ENCODE results near the gene PHF5A.
"Not testable (repeated sequence)": the region's sequence is repeated elsewhere in the genome, so short reads cannot be mapped to it uniquely, and the experiment has no call there.

Gene PHF5A

DNA sequence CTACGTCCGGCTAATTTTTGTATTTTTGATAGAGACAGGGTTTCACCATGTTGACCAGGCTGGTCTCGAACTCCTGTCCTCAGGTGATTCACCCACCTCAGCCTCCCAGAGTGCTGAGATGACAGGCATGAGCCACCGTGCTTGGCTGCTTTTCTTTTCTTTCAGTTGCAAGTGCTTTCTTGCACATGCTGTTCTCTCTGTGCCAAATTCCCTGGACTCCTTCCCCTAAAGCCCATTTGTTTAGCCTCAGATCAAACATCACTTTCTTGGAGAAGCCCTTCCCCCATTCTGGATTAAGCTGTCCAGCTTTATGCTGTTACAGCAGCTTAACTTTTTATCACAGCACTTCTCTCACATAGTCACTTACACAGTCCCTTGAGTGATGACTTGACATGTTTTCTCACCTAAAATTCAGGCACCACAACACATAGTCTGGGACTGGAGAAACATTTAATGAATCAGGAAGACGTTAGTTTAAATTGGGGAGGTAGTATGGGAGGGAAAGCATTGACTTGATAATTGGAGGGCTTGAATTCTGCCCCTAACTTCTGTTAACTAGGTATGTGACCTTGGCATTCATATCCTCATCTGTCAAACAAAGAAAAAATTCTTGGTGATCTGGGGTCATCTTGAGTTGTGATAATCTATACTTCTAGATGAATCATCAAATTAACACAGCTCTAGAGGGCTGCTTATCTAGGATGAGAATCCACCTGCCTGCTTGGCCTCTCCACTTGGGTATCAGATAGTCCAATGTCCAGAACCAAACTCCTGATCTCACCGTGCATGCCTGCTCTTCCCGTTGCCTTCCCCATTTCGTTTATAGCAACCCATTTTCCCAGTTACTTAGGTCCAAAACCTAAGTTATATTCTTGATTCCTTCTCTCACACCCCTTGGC, 18.8 kb upstream of the PHF5A start:
- DNase-seq (ENCODE audit: low read depth) = no peak

DNA sequence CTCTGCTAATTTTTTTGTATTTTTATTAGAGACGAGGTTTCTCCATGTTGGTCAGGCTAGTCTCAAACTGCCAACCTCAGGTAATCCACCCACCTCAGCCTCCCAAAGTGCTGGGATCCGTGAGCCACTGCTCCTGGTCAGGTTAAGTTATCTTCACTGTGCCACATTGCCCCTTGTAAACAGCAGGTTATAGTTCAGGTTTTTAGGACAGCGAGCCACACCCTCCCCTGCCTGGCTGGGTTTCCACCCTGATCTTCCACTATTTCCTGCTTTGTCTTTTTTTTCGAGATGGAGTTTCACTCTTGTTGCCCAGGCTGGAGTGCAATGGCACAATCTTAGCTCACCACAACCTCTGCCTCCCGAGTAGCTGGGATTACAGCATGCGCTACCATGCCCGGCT, 16.5 kb upstream of the PHF5A start:
- no peak for DNase-seq (ENCODE audit: low read depth)

DNA sequence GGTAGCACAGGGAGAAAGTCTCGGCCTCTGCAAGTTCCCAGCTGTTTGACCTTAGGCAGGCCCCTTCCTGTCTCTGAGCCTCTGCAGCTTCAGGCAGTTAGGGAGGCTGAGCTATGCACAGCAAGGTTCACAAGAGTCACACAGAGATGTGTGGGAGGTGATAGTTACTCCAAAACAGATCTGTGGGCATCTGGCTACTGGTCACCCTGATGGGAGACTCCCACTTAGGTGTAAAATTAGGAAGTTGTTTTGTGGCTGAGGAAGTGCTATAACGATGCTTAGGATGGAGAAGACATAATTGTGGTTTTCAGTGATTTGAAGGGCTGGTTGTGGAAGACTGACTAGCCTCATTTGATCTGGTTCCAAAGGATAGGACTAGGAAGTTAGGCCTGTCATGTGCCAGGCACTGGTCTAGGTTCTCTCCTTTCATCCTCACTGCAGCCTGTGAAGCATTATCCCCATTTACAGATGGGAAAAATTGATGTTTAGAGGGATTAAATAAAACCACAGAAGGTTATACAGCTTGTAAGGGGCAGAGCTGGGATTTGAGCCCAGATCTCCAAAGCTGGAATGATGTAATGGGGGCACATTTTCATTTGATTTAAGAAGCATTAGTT, 13.9 kb upstream of the PHF5A start:
- DNase-seq (ENCODE audit: low read depth) = no peak

DNA sequence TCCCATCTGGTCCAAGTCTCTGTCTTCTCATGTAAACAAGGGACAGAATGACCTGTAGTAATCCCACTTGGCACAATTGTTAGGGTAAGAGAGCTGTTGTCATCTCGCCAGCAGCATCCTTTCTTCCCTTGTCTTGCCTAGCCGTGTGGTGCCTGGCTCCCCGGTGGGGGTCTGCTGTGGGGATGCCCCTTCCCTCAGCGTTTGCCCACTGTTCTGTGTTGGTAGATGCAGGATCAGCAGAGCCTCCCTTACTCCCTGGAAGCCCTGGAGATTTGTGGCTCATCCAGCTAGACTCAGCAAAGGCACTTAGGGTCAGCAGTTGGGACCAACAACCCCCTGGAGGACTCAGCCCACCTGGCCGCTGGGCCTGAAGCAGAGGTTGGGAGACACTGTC, 13.4 kb upstream of the PHF5A start:
- no peak for DNase-seq (ENCODE audit: low read depth)

DNA sequence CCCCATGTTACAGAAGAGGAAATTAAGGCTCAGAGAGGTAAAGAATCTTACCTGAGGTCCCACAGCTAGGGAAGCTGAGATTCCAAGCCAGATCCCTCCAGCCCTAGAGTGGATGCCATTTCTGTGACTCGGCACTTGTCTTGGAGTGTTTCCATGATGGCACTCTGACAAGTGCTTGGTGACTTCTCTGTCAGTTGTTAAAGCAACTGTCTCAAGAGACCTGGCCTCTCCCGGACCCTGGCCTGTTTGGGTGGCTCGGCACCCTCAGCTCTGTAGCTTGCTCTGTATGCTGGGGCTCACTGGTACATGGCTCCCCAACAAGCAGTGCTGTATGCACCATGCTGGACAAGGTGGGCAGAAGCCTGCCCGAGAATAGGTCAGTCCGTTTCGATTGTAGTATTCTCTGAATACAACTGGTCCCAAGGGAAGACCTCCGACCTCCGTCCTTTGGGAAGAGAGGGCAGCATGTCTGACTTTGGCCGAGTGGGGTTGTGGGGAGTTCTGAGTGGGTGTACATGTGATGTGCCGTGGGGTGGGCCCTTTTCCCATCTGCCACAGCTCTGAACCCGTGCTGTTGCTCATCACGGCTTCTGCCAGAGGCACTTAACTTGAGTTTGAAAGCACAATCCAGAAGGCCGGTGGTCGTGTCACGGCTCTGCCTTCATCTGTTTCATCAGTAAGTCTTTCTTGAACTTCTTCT, 12.8 kb upstream of the PHF5A start:
- DNase-seq (ENCODE audit: low read depth) = no peak

DNA sequence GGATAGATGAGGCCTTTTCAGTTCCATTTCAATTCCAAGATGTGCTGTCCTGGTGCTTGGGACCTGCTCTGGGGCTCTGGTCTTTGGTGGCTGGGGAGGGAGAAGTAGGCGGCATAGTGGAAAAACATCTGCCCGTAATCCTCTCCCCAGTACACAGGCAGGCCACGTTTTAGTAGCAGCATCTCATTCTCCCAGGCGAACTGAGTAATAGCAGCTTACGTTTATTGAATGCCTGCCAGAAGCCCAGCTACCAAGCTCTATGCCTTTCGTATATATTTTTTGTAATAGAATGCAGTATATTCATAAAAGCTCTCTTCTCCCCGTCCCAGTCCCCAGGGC, 11.9 kb upstream of the PHF5A start:
- DNase-seq (ENCODE audit: low read depth) = no peak

DNA sequence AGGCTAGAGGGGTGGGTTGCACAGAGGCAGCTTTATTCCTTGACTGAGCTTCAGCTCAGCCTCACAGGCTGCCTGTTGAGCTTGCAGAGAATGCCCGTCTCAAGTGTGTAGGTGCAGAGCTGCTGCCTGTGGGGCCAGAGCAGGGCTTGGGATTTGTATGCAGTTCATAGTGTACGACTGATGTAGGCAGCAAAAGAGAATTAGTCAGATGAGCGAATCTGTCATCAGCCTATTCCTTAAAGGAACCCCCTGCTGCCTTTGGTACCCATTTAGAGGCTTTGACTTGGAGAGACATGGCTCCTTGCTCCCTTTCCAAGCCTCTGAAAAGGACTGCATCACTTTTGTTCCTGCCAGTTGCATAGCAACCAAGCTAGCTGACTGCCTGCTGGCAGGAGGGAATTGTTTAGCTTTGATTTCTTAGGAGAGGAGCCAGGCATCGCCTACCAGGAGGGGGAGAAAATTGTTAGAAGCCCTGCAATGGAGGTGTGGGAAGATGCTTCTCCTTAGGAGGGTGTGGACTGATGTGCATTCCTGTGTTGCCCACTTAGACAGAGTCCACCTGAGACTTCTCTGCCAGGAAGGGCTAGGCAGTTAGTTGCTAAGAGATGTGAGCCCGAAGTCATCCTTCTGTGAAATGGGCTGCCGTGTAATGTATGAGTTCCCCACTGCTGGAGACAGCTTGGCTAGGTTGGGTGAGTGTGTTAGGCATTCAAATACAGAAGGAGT, 11.3 kb upstream of the PHF5A start:
- no peak for DNase-seq (ENCODE audit: low read depth)

DNA sequence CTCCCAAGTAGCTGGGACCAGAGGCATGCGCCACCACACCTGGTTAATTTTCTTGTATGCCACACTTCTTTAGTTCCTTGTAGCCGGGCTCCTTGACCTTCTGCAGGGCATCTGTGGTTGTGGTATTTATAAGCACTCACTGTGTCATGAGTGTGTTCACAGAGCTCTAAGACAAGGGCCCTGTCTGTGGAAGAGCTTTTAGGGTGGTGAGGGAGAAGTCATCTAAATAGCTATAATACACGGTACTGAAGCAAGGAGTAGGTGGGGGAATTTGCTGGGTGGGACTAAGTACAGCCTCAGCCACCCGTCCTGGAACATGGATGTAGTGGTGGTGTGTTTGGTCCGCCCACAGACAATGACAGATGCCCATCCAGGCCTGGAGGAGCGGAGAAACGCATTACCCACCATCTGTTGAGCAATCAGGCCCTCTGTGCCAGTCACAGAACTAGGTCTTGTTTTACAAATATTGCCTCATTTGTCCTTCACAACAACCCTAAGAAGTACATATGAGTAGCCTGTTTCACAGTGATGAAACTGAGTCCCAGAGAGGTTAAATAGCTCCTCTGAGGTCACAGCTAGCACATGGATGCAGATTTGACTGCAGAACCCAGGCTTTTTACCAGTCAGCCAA, 10.5 kb upstream of the PHF5A start:
- DNase-seq (ENCODE audit: low read depth) = no peak

DNA sequence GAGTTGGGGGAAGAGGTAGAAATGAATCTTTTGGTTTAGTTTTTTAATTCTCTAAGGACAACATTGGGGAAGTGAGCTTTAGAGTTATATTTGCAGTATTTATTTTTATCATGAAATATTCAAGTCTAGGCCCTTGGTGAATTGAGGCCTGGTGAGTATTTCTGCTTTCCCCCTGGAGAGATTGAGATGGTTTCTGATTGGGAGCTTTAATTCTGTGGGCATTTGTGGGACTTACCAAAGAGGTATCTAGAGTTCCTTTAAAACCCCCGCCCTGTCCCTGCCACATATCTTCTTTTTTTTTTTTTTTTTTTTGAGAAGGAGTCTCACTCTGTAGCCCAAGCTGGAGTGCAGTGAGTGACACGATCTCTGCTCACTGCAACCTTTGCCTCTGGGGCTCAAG, 10.0 kb upstream of the PHF5A start:
- no peak for DNase-seq (ENCODE audit: low read depth)

DNA sequence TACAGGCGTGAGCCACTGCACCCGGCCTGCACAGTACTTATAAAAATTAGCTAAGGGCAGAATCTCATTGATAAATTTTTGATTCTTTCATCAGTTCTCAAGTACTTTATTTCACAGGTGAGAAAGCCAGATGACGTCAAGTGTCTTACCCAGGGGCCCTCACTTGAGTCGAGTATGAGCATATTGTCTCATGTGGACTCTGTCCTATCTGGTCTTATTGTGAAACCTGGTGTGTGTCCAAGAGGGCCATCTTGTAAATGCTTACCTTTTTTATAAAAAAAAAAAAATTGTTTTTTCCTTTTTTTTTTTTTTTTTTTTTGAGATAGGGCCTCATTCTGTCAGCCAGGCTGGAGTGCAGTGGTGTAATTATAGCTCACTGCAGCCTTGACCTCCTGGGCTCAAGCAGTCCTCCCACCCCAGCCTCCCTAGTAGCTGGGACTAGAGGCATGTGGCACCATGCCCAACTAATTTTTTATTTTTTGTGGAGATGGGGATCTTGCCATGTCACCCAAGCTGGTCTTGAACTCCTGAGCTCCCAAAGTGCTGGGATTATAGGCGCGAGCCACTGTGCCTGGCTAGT, 6.5 kb upstream of the PHF5A start:
- no peak for DNase-seq (ENCODE audit: low read depth)

DNA sequence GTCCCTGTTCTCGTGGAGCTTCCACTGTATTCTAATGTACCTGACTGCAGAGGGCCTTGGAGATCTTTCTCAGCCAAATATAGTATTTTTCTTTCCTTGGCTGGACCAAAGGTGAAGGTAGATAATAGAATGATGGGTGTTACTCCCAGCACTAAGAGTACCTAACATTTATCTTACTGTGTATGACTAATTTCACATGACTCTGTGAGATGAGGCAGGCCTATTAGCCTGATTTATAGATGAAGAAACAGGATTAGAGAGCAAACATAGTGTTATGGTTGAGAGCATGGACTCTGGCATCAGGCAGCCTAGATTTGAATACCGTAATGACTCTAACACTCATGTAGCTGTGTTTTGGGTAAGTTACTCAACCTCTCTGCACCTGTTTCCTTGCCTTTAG, 3.1 kb upstream of the PHF5A start:
- no peak for DNase-seq (ENCODE audit: low read depth)

DNA sequence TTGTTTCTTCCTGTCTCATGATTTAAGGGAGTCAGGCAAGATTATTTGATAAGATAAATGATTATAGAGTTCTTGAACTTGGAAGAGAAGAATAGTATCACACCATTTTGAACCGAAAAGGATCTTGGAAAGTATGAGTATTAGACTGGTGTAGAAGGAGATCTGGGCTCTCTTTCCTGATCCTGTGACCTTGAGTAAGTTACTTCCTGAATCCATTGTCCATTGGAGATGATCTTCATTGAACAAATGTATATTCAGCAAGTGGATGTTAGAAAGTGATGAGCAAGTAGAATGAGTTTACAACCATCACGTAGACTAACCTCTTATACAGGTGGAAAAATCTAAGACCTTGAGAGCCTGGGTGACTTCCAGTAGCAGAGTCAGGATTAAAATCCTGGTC, 2.4 kb upstream of the PHF5A start:
- no peak for DNase-seq (ENCODE audit: low read depth)

DNA sequence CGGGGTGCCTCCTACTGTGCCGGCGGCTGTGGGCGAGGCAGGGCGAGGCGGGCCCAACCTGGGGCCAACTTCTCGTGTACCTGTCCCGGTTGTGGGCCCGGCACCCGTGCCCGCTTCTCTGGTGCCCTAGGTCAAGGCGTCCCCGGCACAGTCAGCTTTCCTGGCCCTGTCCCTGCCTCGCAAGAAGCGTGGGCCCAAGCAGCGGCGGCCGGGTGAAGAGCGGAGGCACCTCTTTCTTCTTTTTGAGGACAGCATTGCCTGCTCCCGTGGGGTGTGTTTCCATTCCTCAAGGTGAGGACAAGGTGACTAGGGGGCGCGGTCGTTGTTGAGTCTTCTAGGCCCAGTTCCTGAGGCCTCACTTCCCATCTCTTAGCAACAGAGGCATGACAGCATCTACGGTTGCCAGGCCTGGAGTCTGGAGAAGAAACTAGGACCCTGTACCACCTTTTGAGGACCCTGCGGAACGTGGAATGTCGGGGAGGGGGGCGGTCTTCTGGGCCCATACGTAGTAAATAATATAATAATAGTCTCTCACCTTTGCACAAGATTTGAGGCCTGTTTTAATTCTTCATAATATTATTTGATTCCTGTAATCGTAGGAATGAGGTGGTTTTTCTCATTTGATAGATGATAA, 843 bp upstream of the PHF5A start:
- no peak for DNase-seq (ENCODE audit: low read depth)

DNA sequence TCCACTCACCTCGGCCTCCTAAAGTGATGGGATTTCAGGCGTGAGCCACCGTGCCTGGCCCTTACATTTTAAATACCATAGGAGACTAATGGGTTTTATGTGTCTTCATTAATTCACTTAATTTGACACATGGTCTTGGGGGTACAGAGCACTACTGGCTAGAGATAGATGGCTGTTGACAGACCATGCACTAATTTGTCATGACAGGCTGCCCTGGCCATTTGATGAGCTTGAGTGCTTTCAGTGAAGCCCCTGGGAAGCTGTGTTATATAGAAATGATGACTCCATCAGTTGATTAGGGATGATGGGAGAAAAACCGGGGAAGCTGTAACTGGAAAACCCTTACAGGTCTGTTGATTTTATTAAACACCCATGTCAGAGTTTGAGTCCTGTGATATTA, 6.6 kb downstream of the PHF5A start:
- DNase-seq (ENCODE audit: low read depth) = no peak

DNA sequence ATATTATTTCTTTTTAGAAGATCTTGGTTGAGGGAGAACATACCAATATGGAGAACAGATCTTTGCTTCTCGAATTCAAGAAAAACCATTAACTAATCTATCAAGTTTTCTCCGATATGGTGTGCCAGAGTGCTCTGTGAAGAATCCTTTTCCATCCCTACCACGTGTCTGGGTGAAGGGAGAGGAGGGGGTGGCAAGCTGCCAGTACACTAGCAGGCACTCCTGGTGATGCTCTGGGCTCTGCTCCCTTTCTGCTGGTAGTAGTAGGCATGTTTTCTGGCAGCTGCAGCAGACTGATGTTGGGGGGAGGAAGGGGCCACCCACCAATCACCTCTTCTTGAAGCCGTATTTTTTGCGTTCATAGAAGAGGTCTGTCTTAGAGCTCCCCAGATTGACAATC, 8.4 kb downstream of the PHF5A start:
- DNase-seq (ENCODE audit: low read depth) = not testable (repeated sequence)

DNA sequence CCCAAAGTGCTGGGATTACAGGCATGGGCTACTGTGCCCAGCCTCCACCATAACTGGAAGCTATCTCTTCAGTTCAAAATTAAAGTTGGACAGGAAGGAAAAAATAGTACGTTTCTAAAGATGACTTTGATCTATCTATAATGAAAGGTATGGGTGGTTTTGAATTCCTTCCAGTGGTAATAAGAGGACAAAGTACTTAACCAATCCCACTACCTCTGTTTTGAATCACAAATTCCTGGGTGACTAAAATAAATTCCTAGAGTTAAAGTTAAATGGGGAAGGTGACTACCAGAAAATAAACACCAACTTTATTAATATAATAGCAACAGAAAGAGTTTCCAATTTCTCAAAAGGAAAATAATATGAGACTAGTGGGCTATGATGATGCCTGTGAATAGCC, 9.1 kb downstream of the PHF5A start:
- DNase-seq (ENCODE audit: low read depth) = no peak

DNA sequence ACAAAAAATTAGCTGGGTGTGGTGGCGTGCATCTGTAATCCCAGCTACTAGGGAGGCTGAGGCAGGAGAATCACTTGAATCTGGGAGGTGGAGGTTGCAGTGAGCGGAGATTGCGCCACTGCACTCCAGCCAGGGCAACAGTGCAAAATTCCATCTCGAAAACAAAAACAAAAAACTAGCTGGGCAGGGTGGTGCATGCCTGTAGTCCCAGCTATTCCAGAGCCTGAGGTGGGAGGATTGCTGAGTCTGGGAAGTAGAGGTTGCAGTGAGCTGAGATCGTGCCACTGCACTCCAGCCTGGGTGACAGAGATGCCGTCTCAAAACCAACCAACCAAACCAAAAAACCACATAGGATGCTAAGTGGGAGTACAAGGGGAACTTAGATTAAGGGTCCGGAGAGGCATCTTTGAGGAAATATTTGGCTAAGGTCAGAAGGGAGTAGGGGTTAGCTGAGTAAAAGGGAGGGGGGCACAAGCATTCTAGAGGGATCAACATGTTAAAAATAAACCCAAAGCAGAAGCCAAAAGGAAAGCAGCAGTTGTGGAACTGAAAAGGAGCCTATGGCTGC, 10.2 kb downstream of the PHF5A start:
- no peak for DNase-seq (ENCODE audit: low read depth)

DNA sequence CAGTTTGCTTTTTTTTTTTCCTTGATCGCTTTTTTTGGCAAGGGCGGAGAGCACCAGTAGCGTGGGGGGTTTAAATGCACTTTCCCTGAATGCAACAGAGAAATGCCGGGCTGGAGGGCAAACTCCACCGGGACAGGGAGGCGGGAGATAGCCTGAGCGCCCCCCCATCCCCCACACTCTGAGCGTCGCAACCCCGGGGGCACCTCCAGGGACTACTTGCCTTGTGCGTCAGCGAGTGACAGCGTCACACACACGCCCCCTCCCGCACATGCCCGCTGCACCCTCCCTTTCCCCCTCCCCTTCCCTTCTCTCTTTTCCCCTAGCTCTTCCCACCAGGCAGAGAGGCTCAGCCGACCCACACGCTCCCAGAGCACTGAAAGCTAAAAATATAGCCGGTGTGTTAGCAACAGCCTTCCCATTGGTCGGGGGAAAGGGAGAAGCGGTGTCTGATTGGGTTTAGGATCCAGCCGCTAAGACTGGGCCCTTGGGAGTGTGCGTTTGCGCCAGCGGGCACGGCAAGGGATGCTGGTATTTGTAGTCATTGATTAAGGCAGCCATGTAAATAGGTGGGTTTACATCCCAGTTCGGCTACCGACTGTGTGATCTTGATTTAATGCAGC, 20.2 kb downstream of the PHF5A start:
- DNase-seq (ENCODE audit: low read depth) = peak; percentile 79

DNA sequence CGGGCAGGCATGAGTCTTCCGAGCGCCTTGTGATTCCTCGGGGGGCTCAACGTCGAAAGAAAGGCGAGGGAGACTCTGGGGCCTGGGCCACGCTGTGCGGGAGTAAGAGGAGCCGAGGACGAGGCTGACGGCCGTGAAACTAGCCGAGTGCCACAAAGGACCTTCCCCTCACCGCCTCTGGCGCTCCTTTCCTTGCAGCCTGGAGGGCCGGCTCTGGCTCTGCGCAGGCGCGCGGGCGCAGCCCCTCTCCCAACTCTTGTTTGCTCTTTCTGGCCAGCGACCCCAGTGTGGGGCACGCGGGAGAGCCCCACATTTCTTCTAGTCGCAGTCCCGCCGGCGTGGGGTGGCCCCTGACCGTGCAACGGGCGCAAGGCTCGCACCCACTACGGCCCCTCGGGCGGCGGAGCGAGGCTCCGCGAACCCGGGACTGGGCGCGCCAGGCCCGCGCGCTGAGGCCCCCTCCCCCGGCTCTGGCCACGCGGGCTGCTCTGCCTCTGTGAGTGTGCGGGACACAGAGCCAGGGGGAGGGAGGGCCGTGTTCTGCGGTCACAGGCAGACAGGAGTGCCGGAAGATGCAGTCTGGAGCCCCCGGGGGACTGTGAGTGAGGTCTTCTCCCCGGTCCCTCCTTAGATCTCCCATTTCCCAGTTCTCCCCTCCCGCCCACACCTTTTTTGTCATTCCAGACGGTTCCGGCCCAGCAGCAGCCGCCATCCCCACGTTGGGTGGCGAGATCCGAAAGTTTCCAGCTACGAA, 20.9 kb downstream of the PHF5A start:
- peak; percentile 31 for DNase-seq (ENCODE audit: low read depth)
